Kidney epithelial cell (primary cell): ENCODE results near the gene ORAI2. TPM values are rescaled to one million over a fixed set of nuclear protein-coding genes. Genes with fewer than 3 reads are reported as not detected.
"Not testable (repeated sequence)": the region's sequence is repeated elsewhere in the genome, so short reads cannot be mapped to it uniquely, and the experiment has no call there.

ENCODE experiments used
- DNase-seq: peaks from one replicate; pipeline ENCODE4 v3.0.0-alpha.2; 2010; ENCODE audit warnings: low read depth
- H3K27me3 ChIP-seq: 2 replicates; pipeline ENCODE4 v1.6.0; 2011; ENCODE audit warnings: low read length; ENCODE audit not compliant: control insufficient read depth, insufficient read depth
- H3K36me3 ChIP-seq: 2 replicates; pipeline ENCODE4 v1.5.1; 2011; ENCODE audit warnings: low read length; ENCODE audit not compliant: control insufficient read depth, insufficient read depth
- H3K4me3 ChIP-seq: 2 replicates; pipeline ENCODE4 v1.5.1; 2011; ENCODE audit warnings: low read depth, mild to moderate bottlenecking, control low read depth, low read length
- CTCF ChIP-seq: IDR thresholded peaks from 2 replicates; pipeline ENCODE4 v1.5.1; 2011; ENCODE audit warnings: mild to moderate bottlenecking, moderate library complexity, low read length, control low read depth, inconsistent platforms; ENCODE audit not compliant: insufficient read depth, poor library complexity, severe bottlenecking
- total RNA-seq: library from RNA; depleted of rRNA; stranded (reverse); fragments of >200 nt; gene quantifications from 2 replicates; pipeline ENCODE4 v1.2.3, GENCODE V29; 2015

ORAI2 gene
- total RNA-seq, 1 donor from 2014 or later = 56.2 TPM

DNA sequence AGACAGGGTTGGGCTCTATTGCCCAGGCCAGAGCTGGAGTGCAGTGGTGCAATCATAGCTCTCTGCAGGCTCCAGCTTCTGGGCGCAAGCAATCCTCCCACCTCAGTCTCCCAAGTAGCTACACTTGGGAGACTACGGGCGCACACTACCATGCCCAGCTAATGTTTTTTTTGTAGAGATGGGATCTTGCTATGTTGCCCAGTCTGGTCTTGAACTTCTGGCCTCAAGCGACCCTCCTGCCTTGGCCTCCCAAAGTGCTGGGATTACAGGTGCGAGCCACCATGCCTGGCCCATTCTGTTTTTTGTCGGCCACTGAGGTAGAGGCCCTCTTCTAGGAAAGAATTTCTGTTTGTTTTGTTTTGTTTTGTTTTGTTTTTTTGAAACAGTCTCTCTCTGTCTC, 19.1 kb downstream of the ORAI2 start:
- no peak for DNase-seq
- peaks cover 1% of the 10 kb centered on the region for H3K36me3 ChIP-seq
- H3K4me3 ChIP-seq = no peak overlapping the region
- TF ChIP-seq CTCF = no peak
- no peaks in the 10 kb centered on the region for H3K27me3 ChIP-seq

GRCh38 chr7:102453319-102453718, 19.9 kb downstream of the ORAI2 start:
- Histone ChIP-seq H3K36me3 (peaks cover 3% of the 10 kb centered on the region), H3K27me3 (no peaks in the 10 kb centered on the region), H3K4me3 (no peak overlapping the region)
- no peak for DNase-seq
- no peak for TF ChIP-seq CTCF

DNA sequence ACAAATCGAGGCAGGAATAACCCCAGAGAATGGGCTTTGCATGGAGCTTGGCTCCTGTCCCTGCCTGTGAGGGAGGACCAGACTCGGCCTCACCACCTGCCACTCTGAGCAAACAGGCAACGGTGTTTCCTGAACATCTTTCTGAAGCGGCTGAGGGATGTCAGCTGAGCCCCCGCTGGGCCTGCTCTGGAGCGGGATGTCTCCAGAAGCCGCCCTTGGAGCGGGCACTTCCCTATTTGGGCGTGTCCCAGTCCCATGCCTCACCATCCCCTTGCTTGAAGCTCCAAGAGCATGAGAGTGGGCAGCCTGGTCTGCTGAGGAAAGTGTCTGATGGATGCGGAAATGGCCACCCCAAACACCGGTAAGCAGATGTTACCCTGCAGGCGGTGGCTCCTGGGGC, 21.1 kb downstream of the ORAI2 start:
- H3K27me3 ChIP-seq = no peaks in the 10 kb centered on the region
- no peak for DNase-seq
- no peak for TF ChIP-seq CTCF
- no peak overlapping the region for H3K4me3 ChIP-seq
- peaks cover 5% of the 10 kb centered on the region for H3K36me3 ChIP-seq

DNA sequence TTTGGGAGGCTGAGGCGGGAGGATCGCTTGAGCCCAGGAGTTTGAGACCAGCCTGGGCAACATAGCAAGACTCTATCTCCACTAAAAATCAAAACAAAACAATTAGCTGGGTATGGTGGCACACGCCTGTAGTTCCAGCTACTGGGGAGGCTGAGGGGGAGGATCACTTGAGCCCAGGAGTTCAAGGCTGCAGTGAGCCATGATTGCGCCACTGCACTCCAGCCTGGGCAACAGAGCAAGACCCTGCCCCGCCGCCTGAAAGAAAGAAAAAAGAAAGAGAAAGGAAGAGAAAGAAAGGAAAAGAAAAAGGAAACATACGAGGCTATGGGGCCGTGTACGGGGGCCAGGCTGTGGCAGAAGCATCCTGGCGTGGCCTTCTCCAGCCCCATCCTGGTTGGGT, 21.6 kb downstream of the ORAI2 start:
- H3K27me3 ChIP-seq, H3K4me3 ChIP-seq, H3K36me3 ChIP-seq, DNase-seq: not testable (repeated sequence)

- no peak for TF ChIP-seq CTCF
- H3K4me3 ChIP-seq = no peak overlapping the region
- DNase-seq = no peak
- no peaks in the 10 kb centered on the region for H3K27me3 ChIP-seq
- peaks cover 5% of the 10 kb centered on the region for H3K36me3 ChIP-seq
These were observed 22.2 kb downstream of the ORAI2 start for GRCh38 chr7:102455596-102455995.

GRCh38 chr7:102456327-102456726, 23.0 kb downstream of the ORAI2 start:
- DNase-seq = no peak
- Histone ChIP-seq H3K27me3 (no peaks in the 10 kb centered on the region), H3K4me3 (no peak overlapping the region), H3K36me3 (peaks cover 5% of the 10 kb centered on the region)
- no peak for TF ChIP-seq CTCF
